Measurements from ENCODE around the gene RBMS2.

The RBMS2 gene

DNA sequence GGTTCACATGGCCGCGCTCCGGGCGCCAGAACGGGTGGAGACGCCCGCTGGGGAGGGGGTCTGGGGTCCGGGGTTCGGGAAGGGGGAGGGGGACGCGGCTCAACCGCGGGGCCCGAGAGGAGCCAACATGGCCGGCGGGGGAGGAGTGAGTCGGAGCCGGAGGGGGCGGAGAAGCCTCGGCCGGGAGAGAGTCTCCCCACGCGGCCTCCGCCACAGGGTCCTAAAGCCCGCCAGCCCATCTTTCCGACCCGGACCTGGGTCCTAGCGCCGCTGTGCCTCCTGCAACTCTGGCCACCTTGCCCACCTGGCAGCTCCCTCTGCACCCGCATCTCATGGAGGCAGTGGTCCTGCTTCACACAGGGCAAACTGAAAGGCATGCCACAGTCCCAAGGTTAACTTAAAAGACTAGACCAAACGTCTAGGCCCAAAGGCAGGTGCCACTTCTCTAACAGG, 108.6 kb downstream of the RBMS2 start, which contains the start of gene BAZ2A:
TSS of gene BAZ2A (minus strand) at position 147 of the 453 bp plus-strand sequence. CDS start 12,796 bp downstream, outside the sequence.
- DNase-seq (ENCODE audit: low read depth in 2 of 2) = peak; percentile 83 to 84

DNA sequence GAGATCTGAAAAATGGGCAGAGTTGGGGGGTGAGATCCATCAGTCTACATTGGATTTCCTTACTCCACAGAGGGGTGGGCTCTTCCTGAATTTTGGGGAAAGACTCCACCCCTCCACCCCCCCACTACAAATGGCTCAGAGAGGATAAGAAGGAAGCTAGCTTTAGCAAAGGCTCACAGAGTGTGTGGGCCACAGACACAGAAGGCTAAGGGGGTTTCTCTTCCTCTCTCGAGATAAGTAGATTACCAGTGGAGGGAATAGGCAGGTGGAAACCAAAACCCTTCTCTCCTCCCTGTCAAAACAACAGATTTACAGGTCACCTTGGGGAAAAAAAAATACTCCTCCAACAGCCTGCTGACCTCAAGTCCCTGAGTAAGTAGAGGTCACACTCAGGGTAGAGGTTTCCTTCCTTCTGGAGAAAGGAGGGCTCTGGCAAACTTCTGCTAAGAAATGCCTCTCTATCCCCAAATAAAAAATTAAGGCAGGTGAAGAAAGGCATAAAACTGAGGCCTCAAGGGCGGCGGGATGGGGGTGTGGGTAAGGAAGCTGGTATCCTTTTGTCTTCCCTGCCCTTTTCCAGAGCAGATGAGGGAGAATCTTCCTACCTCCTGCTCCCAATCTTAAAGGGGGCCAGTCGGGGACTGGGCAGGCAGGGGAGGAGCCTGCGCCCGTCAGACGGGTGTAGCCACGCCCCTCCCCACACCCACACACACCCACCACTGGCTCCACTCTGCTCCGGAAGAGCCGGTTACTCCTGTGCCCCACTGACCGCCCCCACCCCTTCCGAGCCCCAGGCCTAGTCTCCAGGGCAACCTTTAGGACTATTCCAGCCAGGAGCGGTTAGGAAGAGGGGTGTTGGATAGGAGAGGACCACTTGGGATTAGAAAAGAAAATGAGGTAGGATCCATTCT, 110.4 kb downstream of the RBMS2 start:
- peak in 1 of 2 donors; percentile 32 for DNase-seq (ENCODE audit: low read depth in 2 of 2)

DNA sequence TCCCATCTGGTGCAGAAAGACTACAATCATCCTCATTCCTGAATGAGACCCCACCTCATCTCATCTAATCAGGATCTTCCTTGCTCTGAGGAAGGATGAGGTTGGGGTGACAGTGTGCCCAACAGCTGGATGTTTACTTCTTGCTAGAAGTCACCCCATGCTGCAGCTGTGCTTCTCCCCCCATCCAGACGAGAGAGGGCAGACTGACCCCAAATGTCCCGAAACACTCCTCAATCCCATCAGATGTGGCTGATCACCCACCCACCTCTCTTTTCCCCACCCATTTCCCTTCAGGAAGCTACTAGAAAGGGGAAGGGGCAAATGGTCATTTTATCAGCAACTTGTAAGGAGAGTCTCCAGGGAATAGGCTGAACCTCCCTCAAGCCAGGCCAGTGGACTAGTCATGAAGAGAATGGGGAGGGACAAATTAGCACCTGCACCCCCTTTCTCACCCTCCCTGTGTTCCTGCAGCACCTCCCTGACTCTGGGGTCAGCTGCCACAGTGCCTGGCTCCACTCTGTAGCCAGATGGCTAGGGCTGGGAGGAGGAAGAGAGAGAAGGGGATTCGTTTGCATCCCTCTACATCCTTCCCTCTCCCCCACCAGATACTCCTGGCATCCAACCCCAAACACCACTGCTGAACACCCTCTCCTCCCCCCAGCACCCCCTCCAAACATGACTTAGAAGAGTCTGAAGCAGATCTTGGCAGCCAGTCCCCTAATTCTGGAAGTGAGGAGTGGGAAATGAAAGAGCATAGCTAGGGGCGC, 111.3 kb downstream of the RBMS2 start:
- no peak for DNase-seq (ENCODE audit: low read depth in 2 of 2)

DNA sequence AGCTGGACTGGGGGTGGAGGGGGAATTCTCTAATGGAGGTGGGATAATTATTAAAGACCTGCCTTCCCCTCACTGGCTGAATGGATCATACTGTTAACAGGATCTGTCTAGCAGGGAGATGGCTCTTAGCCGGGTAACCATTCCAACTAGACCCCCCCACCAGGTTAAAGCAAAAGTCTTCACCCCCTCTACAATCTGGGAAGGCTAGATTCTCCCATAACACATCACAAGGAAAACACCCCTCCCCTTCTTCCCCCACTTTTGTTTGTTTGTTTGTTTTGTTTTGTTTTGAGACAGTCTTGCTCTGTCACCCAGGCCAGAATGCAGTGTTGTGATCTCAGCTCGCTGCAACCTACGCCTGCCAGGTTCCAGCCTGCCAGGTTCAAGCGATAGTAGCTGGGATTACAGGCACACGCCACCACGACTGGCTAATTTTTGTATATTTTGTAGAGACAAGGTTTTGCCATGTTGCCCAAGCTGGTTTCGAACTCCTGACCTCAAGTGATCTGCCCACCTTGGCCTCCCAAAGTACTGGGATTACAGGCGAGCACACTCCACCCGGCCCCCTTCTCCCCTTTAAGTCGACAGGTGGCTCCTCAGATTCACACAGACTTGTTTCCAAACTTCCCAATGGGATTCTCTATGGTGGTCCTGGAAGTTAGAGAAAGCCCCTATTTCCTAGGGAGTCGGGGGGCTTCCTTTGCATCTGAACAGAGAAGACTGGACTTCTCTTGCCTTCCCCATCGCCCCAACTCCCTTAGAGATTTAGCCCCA, 112.0 kb downstream of the RBMS2 start:
- DNase-seq (ENCODE audit: low read depth in 2 of 2) = no peak

DNA sequence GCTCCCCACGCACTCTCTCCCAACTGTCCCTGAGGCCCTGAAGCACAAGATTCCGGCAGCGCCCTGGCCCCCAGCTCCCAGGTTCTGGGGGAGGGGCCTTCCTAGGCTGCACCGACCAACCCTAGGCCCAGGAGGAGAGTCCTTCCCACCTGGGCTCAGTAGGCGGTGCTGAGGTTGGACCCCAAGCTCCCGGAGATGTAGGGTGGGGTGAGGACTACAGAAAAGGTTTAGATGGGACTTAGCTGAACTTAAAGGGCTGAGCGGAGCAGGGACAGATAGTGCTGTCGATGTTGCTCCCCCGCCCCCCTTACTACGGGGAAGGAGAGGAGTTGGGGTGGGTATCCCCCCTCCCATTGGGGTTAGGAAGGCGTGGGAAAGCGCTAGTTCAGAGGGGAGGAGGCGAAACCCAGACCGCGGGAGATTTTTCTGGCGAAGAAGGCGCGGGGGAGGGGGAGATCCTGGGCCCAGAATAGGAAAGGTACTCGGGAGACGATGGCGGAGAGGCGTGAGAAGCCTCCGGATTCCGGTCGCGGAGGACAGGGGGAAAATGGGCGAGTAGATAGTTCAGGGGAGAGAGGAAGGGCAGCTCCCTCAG, 112.7 kb downstream of the RBMS2 start:
- DNase-seq (ENCODE audit: low read depth in 2 of 2) = no peak

DNA sequence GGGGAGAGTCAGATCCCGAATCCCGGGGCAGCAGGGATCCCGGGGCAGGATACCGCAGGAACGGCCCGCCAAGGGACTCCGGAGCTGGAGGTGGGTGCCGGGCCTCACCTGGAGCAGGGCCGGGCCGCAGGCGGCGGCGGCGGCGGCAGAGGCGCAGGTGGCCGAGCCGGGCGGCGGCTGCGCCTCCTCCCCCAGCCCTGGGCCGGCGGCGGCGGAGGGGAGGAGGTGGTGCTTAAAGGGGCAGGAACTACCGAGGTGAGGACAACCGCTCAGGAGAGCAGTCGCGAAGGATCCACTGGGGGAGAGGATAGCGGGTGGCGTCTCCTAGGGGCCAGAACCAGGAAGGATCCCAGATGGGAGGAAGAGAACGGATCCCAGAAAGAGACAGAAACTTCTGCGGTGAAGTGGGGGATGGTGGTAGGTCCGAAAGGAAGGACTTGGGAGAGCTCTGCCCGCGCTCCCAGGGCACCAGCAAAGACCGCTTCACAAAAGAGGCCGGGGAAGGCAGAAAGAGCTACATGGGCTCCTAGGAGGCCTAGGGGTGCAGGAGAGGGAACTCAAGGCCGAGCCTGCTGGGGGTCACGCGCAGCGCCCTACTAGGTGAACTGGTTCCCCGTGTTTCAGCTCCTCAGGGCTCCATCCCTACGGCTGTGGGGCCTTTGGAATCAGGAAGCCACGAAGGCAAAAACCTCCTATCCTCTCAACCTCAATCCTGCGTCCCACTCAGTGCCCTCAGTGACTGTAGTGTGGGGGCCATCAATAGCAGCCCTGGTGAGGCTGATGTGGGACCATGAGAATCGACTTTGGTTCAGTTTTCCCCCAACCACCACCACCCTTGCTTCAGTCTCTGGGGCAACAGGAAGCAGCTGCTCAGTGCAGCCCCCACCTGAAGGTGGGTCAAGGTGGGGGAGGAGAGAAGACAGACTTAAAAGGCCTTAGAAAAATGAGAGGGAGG, 113.5 kb downstream of the RBMS2 start:
- DNase-seq (ENCODE audit: low read depth in 2 of 2) = peak; percentile 57 to 67

DNA sequence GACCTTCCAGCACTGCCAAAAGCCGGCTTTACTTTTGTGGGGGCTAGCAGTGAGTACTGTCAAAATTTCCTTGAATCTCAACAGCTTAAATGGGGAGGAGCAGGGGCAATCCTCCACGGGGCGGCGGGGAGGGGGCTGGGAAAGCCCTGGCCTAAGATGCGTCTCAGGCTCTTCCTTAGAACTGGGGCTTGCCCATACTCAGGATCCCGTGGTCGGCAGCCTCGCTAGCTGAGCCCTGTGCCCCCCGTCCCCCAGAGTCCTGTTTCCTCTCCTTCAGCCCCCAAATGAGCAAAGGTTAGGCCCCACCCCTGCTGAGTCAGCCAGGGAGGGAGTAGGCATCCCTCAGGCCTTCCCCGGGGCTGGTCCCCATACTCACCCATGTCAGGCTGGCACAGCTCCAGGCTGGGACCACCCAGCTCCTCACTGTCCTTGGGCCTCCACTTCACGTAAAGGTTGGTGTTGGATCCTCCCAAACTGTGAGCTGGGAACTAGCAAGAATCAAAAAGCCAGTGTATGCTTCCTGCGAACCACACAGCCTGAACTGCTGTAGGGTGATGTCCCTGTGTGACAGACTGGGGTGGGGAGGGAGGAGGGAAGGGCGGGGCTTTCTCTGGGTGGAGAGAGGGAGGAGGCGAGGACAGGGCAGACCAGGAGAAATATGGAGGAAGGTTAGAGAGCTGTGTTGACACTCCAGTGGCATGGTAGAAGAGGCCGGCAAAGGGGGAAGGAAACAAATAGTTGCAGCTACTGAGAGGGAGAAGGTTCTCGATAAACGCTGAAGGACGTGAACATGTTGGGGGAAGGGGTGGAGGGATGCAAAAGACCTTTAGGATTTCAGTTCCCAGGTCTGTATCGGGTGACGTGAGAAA, 114.4 kb downstream of the RBMS2 start:
- peak; percentile 78 to 88 for DNase-seq (ENCODE audit: low read depth in 2 of 2)

DNA sequence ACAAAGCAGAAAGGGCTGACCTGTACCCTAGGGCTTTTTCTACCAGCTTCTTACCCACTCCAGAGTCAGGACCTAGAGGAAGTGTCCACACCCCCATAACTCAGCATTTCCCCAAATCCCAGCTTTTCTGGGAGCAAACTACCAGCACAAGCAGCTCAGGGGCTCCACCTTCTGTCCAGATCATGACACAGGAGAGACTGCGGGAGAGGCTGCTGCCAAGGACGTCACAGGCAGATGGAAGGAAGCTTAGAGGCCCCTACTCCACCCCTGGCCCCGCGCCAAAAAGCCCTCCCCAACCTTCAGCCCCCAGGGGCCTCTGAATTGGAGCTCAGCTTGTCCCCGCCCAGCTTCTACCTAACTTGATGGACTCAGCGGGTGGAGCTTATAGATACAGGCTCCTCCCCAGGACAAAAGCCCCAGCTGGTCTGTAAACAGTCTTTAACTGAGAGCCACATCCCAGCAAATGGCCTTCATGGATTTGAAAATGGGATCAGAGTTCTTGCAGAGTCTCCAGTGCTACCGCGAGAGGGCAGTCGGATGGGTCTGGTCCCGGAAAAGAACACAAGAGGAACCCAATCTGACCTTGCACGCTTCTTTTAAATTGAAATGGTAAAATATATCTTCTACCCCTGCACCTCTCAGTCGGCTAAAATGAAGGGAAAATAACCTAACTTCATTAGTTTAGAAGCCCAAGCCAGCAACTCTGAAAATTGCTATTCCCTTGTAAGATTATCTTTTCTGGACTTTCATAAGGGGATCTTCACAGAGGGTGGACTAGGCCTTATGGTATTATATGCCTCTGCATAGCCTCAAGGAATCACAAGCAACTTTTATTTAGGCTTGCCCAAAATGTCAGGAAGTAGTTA, 115.3 kb downstream of the RBMS2 start:
- peak; percentile 86 to 91 for DNase-seq (ENCODE audit: low read depth in 2 of 2)

DNA sequence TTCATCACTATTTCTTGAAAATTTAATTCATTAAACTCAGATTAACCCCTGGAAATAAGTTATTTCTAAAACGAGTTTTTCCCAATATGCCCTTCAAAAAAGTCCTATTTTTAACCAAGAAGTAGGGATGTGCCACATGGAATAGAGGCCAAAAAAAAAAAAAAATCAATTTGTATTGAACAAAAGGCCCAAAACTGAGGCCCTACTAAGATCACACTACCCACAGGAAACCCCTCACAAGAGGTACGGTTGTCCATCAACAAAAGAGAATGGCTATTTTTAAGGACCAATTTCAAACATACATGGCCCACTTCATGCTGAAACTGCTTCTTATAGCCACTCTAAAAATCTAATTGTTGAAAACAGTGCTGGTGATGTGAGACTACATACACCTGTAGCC, 116.0 kb downstream of the RBMS2 start:
- no peak for DNase-seq (ENCODE audit: low read depth in 2 of 2)

DNA sequence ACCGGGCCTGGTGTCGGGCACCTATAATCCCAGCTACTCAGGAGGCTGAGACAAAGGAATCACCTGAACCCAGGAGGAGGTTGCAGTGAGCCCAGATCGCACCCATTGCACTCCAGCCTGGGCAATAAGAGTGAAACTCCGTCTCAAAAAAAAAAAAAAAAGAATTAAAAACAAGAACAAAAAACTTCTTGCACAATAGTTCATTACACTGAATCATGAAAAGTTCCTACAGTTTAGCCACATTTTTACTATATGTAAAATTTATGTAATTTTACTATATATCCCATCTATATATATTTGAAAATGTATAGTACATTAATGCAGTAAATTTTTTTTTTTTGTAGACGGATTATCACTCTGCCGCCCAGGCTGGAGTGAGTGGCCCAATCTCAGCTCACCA, 119.6 kb downstream of the RBMS2 start:
- no peak for DNase-seq (ENCODE audit: low read depth in 2 of 2)

DNA sequence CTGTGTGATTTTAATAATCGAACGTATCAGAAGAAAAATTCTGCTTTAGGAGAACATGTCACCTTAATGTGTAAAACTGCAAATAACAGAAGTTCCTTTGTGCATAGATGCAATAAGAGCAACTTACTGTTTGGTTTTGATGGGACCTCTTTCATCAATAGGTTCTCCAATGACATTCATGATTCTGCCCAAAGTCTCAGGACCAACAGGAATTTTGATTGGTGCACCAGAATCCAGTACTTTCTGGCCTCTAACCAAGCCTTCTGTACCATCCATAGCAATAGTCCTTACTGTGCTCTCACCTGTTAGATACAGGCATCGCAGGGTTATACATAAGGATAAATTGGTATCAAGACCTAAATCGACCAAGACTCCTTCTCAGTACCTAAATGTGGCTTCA, 123.0 kb downstream of the RBMS2 start:
- no peak for DNase-seq (ENCODE audit: low read depth in 2 of 2)

DNA sequence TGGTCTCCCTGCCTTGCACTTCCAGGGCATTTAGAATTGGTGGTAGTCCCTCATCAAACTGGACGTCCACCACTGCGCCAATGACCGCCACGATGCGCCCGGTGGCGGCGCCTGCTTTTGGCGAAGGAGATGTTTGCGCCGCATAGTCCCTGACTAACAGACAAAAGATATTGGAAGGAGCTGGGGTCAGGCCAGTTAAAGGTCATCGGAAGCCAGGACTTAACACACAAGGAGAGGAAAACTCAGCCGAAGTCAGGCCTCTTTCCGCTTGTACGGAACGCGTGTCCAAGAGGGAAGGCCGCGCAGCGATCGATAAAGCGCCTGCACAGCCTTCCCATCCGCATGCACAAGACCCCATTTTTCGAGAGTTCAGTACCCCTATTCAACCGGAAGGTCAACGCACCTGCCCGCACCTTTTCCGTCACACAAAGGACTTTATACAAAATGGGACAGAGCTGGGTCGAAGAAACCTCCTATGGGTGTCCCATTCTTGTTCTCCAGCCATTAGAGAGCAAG, 123.6 kb downstream of the RBMS2 start:
- no peak for DNase-seq (ENCODE audit: low read depth in 2 of 2)
